Measurements from ENCODE around the gene RIN3. TPM values are rescaled to one million over a fixed set of nuclear protein-coding genes. Genes with fewer than 3 reads are reported as not detected.

RIN3 gene
- total and polyA plus RNA-seq, 2 donors (not counting 3 experiments of a cell fraction or from before 2014, with no cell fraction given) = 5.1 to 20.8 TPM

DNA sequence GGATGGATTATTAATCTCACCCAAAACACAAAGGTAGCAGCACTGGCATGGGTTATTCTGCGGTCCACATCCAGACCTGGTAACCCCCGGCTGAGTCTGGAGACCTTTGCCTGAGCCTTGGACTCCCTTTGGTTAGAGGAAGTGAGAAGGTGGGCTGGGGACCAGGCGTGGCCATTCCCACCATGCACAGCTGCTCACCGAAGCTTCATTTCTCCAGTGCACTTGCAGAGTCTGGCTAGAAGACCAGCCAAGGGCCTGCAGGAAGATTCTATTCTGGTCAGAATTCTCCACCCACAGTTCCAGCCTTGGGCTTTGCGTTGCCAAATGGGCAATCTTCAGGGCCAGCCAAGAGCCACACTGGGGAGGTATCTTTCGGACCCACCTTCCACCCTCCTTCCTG is 161.8 kb downstream of the RIN3 start:
- Histone ChIP-seq H3K4me1 (ENCODE audit: control insufficient read depth, extremely low read depth, insufficient read depth, low read length) (no peaks in the 10 kb centered on the region), H3K9me1 (replicated peaks; ENCODE audit: control insufficient read depth, extremely low read depth, insufficient read depth, low read length) (no peaks in the 10 kb centered on the region), H3K4me3 (replicated peaks in 1 of 3; ENCODE audit: insufficient read depth in 1 of 3, low read depth in 1 of 3, low read length in 3 of 3) (no peak overlapping the region), H3K9me3 (replicated peaks; ENCODE audit: control insufficient read depth, insufficient read depth, low read length) (no peaks in the 10 kb centered on the region), H3K4me2 (ENCODE audit: insufficient read depth, low read length) (no peak overlapping the region), H3K36me3 (ENCODE audit: control insufficient read depth in 2 of 2, extremely low read depth in 1 of 2, insufficient read depth in 2 of 2, low read length in 2 of 2) (peaks cover 0 to 4% of the 10 kb centered on the region in 2 experiments), H3K79me2 (ENCODE audit: control insufficient read depth, insufficient read depth, low read length) (no peaks in the 10 kb centered on the region), H3K27ac (ENCODE audit: insufficient read depth, low read depth, low read length) (no peak overlapping the region), H4K20me1 (replicated peaks; ENCODE audit: control insufficient read depth, extremely low read depth, insufficient read depth, low read length) (no peaks in the 10 kb centered on the region), H3K27me3 (ENCODE audit: control insufficient read depth in 2 of 2, insufficient read depth in 2 of 2, low read length in 2 of 2) (no peaks in the 10 kb centered on the region), H2AFZ (ENCODE audit: low read depth, low read length) (no peak overlapping the region), H3K9ac (replicated peaks; ENCODE audit: extremely low read depth, insufficient read depth, low read length) (no peak overlapping the region)
- intact Hi-C loops (cut with micrococcal nuclease) (no loop called here), dilution Hi-C loops (cut with MboI; ENCODE audit: extremely low pct_ligation_motif_present, low sequenced_read_pairs) (loop anchor here (25.0 kb wide), 1 partner anchor 313 kb away; no protein-coding TSS in a partner anchor)
- ChIA-PET CTCF (interaction anchor here (0.5 to 3.1 kb wide), 2 partner anchors 11 to 737 kb away, joined by 3 to 18 read pairs; no protein-coding TSS in a partner anchor), POLR2A (no interaction called here)
- TF ChIP-seq POLR2A (IDR thresholded peaks at IDR 0.05; ENCODE audit: low read depth, low read length) = no peak
- TF ChIP-seq FOS (IDR thresholded peaks at IDR 0.05; ENCODE audit: borderline replicate concordance, insufficient read depth, low read length) = no peak
- TF ChIP-seq POLR2AphosphoS5 (IDR thresholded peaks at IDR 0.05; ENCODE audit: insufficient read depth, low read depth, low read length) = no peak
- TF ChIP-seq, protein P1, sequence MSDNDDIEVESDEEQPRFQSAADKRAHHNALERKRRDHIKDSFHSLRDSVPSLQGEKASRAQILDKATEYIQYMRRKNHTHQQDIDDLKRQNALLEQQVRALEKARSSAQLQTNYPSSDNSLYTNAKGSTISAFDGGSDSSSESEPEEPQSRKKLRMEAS (IDR thresholded peaks at IDR 0.05; ENCODE audit: insufficient read depth, insufficient read length) = no peak
- TF ChIP-seq JUN (IDR thresholded peaks at IDR 0.05; ENCODE audit: borderline replicate concordance, insufficient read depth, insufficient read length, low read depth) = no peak
- TF ChIP-seq MYC (IDR thresholded peaks at IDR 0.05; ENCODE audit: low read depth, low read length) = no peak
- TF ChIP-seq GATA2 (IDR thresholded peaks at IDR 0.05; ENCODE audit: insufficient read depth, insufficient read length, low read depth, low read length) = no peak
- TF ChIP-seq, protein P2, sequence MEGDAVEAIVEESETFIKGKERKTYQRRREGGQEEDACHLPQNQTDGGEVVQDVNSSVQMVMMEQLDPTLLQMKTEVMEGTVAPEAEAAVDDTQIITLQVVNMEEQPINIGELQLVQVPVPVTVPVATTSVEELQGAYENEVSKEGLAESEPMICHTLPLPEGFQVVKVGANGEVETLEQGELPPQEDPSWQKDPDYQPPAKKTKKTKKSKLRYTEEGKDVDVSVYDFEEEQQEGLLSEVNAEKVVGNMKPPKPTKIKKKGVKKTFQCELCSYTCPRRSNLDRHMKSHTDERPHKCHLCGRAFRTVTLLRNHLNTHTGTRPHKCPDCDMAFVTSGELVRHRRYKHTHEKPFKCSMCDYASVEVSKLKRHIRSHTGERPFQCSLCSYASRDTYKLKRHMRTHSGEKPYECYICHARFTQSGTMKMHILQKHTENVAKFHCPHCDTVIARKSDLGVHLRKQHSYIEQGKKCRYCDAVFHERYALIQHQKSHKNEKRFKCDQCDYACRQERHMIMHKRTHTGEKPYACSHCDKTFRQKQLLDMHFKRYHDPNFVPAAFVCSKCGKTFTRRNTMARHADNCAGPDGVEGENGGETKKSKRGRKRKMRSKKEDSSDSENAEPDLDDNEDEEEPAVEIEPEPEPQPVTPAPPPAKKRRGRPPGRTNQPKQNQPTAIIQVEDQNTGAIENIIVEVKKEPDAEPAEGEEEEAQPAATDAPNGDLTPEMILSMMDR (IDR thresholded peaks at IDR 0.05; ENCODE audit: extremely low read depth in 1 of 2, insufficient read depth in 1 of 2, low read depth in 1 of 2, low read length in 2 of 2) = no peak
- no peak for TF ChIP-seq EZH2 (IDR thresholded peaks at IDR 0.05; ENCODE audit: borderline replicate concordance, low read depth, low read length, severe bottlenecking)
- BruUV-seq (replicated peaks) = no TSS peak
- no peak for DNase-seq (ENCODE audit: low read depth, low spot score)
- no peak for FAIRE-seq
